ENCODE measurements around the gene RFX3. TPM values are rescaled to one million over a fixed set of nuclear protein-coding genes. Genes with fewer than 3 reads are reported as not detected.

The RFX3 gene
- total RNA-seq, 1 experiment from 2014 or later: 5.7 TPM

GRCh38 chr9:3200331-3200774 is 325.4 kb downstream of the RFX3 start:
- DNase-seq (ENCODE audit: low read depth, low spot score): no peak
- intact Hi-C loops (cut with micrococcal nuclease; ENCODE audit: unreplicated experiment): no loop called here
- CTCF ChIA-PET: no interaction called here

GRCh38 chr9:3193791-3194190 is 332.0 kb downstream of the RFX3 start:
- ChIA-PET POLR2A (no interaction called here), CTCF (no interaction called here)
- Histone ChIP-seq H3K4me1 (ENCODE audit: control insufficient read depth, insufficient read depth, low read length) (no peaks in the 10 kb centered on the region), H3K9me3 (ENCODE audit: control insufficient read depth, insufficient read depth, low read depth, low read length) (no peaks in the 10 kb centered on the region), H3K4me3 (ENCODE audit: low read depth in 2 of 2, low read length in 2 of 2) (no peak overlapping the region), H3K36me3 (ENCODE audit: control insufficient read depth, insufficient read depth, low read length) (no peaks in the 10 kb centered on the region), H3K27ac (ENCODE audit: low read length) (no peak overlapping the region), H3K27me3 (ENCODE audit: control insufficient read depth, insufficient read depth, low read length) (no peaks in the 10 kb centered on the region)
- in situ Hi-C loops (cut with HindIII; ENCODE audit: low pct_unique_long_range_greater_than_20kb, low sequenced_read_pairs) (no loop called here), intact Hi-C loops (cut with micrococcal nuclease; ENCODE audit: unreplicated experiment) (no loop called here)
- DNase-seq (ENCODE audit: low read depth, low spot score) (no peak), ATAC-seq (no peak)
- no TSS peak for BruUV-seq (replicated peaks)
- TF ChIP-seq SIN3A (IDR thresholded peaks at IDR 0.05; ENCODE audit: borderline replicate concordance, insufficient read depth, low read depth, low read length) (no peak), REST (IDR thresholded peaks at IDR 0.05; ENCODE audit: insufficient read depth in 1 of 2, low read depth in 2 of 2, low read length in 1 of 2) (no peak), TCF7L2 (IDR thresholded peaks at IDR 0.05; ENCODE audit: low read depth, low read length) (no peak), POLR2AphosphoS5 (IDR thresholded peaks at IDR 0.05; ENCODE audit: low read depth, low read length) (no peak), CTCF (IDR thresholded peaks at IDR 0.05) (no peak)

More at GRCh38 chr9:3200331-3200774, 325.4 kb downstream of the RFX3 start:
- Histone ChIP-seq H3K36me3 (ENCODE audit: control insufficient read depth, insufficient read depth, low read length) (no peaks in the 10 kb centered on the region), H3K4me3 (ENCODE audit: low read depth in 2 of 2, low read length in 2 of 2) (no peak overlapping the region), H3K9me3 (ENCODE audit: control insufficient read depth, insufficient read depth, low read depth, low read length) (no peaks in the 10 kb centered on the region), H3K27ac (ENCODE audit: low read length) (no peak overlapping the region), H3K27me3 (ENCODE audit: control insufficient read depth, insufficient read depth, low read length) (no peaks in the 10 kb centered on the region), H3K4me1 (ENCODE audit: control insufficient read depth, insufficient read depth, low read length) (no peaks in the 10 kb centered on the region)
- BruUV-seq (replicated peaks): no TSS peak
- TF ChIP-seq SIN3A (IDR thresholded peaks at IDR 0.05; ENCODE audit: borderline replicate concordance, insufficient read depth, low read depth, low read length) (no peak), TCF7L2 (IDR thresholded peaks at IDR 0.05; ENCODE audit: low read depth, low read length) (no peak)
- ATAC-seq: no peak
- POLR2A ChIA-PET: no interaction called here
- in situ Hi-C loops (cut with HindIII; ENCODE audit: low pct_unique_long_range_greater_than_20kb, low sequenced_read_pairs): no loop called here

- ChIA-PET CTCF (no interaction called here), POLR2A (no interaction called here)
- DNase-seq (ENCODE audit: low read depth, low spot score) (no peak), ATAC-seq (no peak)
- Histone ChIP-seq H3K27me3 (ENCODE audit: control insufficient read depth, insufficient read depth, low read length) (no peaks in the 10 kb centered on the region; the same call in 1 of the 2 replicates), H3K27ac (ENCODE audit: low read length) (no peak overlapping the region), H3K36me3 (ENCODE audit: control insufficient read depth, insufficient read depth, low read length) (no peaks in the 10 kb centered on the region), H3K4me1 (ENCODE audit: control insufficient read depth, insufficient read depth, low read length) (no peaks in the 10 kb centered on the region), H3K9me3 (ENCODE audit: control insufficient read depth, insufficient read depth, low read depth, low read length) (no peaks in the 10 kb centered on the region), H3K4me3 (ENCODE audit: low read depth in 2 of 2, low read length in 2 of 2) (no peak overlapping the region)
- no peak for TF ChIP-seq POLR2AphosphoS5 (IDR thresholded peaks at IDR 0.05; ENCODE audit: low read depth, low read length)
- no peak for TF ChIP-seq REST (IDR thresholded peaks at IDR 0.05; ENCODE audit: insufficient read depth in 1 of 2, low read depth in 2 of 2, low read length in 1 of 2)
- no peak for TF ChIP-seq CTCF (IDR thresholded peaks at IDR 0.05)
- intact Hi-C loops (cut with micrococcal nuclease; ENCODE audit: unreplicated experiment) (no loop called here), in situ Hi-C loops (cut with HindIII; ENCODE audit: low pct_unique_long_range_greater_than_20kb, low sequenced_read_pairs) (no loop called here)
- no TSS peak for BruUV-seq (replicated peaks)
These were observed 334.1 kb downstream of the RFX3 start for GRCh38 chr9:3191715-3192114.

All from Panc1 (cell line).